Neural cell (in vitro differentiated cells): ENCODE measurements around the gene TAS1R2. TPM values are rescaled to one million over a fixed set of nuclear protein-coding genes. Genes with fewer than 3 reads are reported as not detected.
"Not testable (repeated sequence)": the region's sequence is repeated elsewhere in the genome, so short reads cannot be mapped to it uniquely, and the experiment has no call there.

Source experiments
- H2AFZ ChIP-seq: fragments of 200-600, 300-800 bp; sonication (generic), shearing (Covaris generic); 2 replicates; pipeline ENCODE4 v1.6.0; 2014; ENCODE audit warnings: low read depth, mild to moderate bottlenecking, antibody characterized with exemption, low read length, moderate library complexity
- H3F3A ChIP-seq: fragments of 200-600 bp; shearing (Covaris generic); 2 replicates; pipeline ENCODE4 v1.6.1; 2016; ENCODE audit warnings: mild to moderate bottlenecking, moderate library complexity, mixed read lengths, antibody characterized with exemption, low read length; ENCODE audit not compliant: insufficient read depth, poor library complexity, severe bottlenecking
- H3K27ac ChIP-seq: fragments of 200-600, 300-800 bp; sonication (generic), shearing (Covaris generic); 2 replicates; pipeline ENCODE4 v1.5.1; 2014; ENCODE audit warnings: mild to moderate bottlenecking, low read length, moderate library complexity
- H3K27me3 ChIP-seq: fragments of 300-800, 200-600 bp; sonication (generic), shearing (Covaris generic); 2 replicates; pipeline ENCODE4 v1.6.0; 2014; ENCODE audit warnings: mild to moderate bottlenecking, low read depth, low read length, moderate library complexity; ENCODE audit not compliant: insufficient read depth
- H3K36me3 ChIP-seq: fragments of 300-800, 200-600 bp; sonication (generic), shearing (Covaris generic); 2 replicates; pipeline ENCODE4 v1.5.1; 2014; ENCODE audit warnings: mild to moderate bottlenecking, antibody characterized with exemption, low read length, moderate library complexity; ENCODE audit not compliant: insufficient read depth
- H3K4me2 ChIP-seq: fragments of 300-800, 200-600 bp; sonication (generic), shearing (Covaris generic); 2 replicates; pipeline ENCODE4 v1.6.0; 2014; ENCODE audit warnings: mild to moderate bottlenecking, low read length
- H3K4me3 ChIP-seq: fragments of 300-800, 200-600 bp; sonication (generic), shearing (Covaris generic); 2 replicates; pipeline ENCODE4 v1.5.1; 2014; ENCODE audit warnings: mild to moderate bottlenecking, low read length, moderate library complexity
- H3K79me2 ChIP-seq: fragments of 200-600 bp; shearing (Covaris generic); replicated peaks from 2 replicates; pipeline ENCODE4 v1.6.0; 2014; ENCODE audit warnings: mild to moderate bottlenecking, low read length, moderate library complexity; ENCODE audit not compliant: insufficient read depth
- H3K9ac ChIP-seq: fragments of 300-800, 200-600 bp; sonication (generic), shearing (Covaris generic); 2 replicates; pipeline ENCODE4 v1.6.1; 2016; ENCODE audit warnings: mild to moderate bottlenecking, low read length, mixed read lengths
- H3K9me2 ChIP-seq: fragments of 200-600 bp; shearing (Covaris generic); 2 replicates; pipeline ENCODE4 v1.6.1; 2016; ENCODE audit warnings: mild to moderate bottlenecking, low read length, mixed read lengths; ENCODE audit not compliant: insufficient read depth
- H3K9me3 ChIP-seq: fragments of 200-600, 300-800 bp; sonication (generic), shearing (Covaris generic); 2 replicates; pipeline ENCODE4 v1.6.1; 2016; ENCODE audit warnings: mild to moderate bottlenecking, mixed run types, low read length, moderate library complexity, mixed read lengths
- H4K20me1 ChIP-seq: fragments of 200-600 bp; shearing (Covaris generic); 2 replicates; pipeline ENCODE4 v1.6.1; 2016; ENCODE audit warnings: mild to moderate bottlenecking, mixed run types; ENCODE audit not compliant: insufficient read depth
- EP300 ChIP-seq: fragments of 450-650 bp; conservative IDR thresholded peaks from 2 replicates; pipeline ENCODE4 v1.6.1; 2014; ENCODE audit warnings: antibody characterized with exemption, mild to moderate bottlenecking, moderate library complexity; ENCODE audit not compliant: poor library complexity, severe bottlenecking
- EZH2 ChIP-seq: fragments of 200-600, 300-800 bp; shearing (Covaris generic), sonication (generic); IDR thresholded peaks from 2 replicates; pipeline ENCODE4 v1.6.1; 2014; ENCODE audit warnings: antibody characterized with exemption, low read length, borderline replicate concordance, mild to moderate bottlenecking; ENCODE audit not compliant: insufficient read depth, poor library complexity, severe bottlenecking
- MXI1 ChIP-seq: fragments of 450-650 bp; conservative IDR thresholded peaks from 2 replicates; pipeline ENCODE4 v1.6.1; 2014; ENCODE audit warnings: antibody characterized with exemption, mild to moderate bottlenecking; ENCODE audit not compliant: poor library complexity, severe bottlenecking
- POLR2AphosphoS5 ChIP-seq: IDR thresholded peaks from 2 replicates; pipeline ENCODE4 v1.6.1; 2012
- RAD21 ChIP-seq: fragments of 450-650 bp; conservative IDR thresholded peaks from 2 replicates; pipeline ENCODE4 v1.6.1; 2014; ENCODE audit warnings: antibody characterized with exemption, mild to moderate bottlenecking, moderate library complexity
- SMC3 ChIP-seq: fragments of 450-650 bp; conservative IDR thresholded peaks from 2 replicates; pipeline ENCODE4 v1.6.1; 2014; ENCODE audit warnings: antibody characterized with exemption, mild to moderate bottlenecking, moderate library complexity; ENCODE audit not compliant: poor library complexity
- TAF1 ChIP-seq: IDR thresholded peaks from 2 replicates; pipeline ENCODE4 v1.6.1; 2012; ENCODE audit warnings: low read depth
- polyA plus RNA-seq: library from polyadenylated mRNA; depleted of rRNA; stranded (reverse); fragments of >200 nt; gene quantifications from 2 replicates; pipeline ENCODE4 v1.2.3, GENCODE V29; 2014
- TF ChIP-seq, protein P1 (sequence below): fragments of 450-650 bp; IDR thresholded peaks from 2 replicates; pipeline ENCODE4 v1.5.1; 2014; ENCODE audit warnings: antibody characterized with exemption, mild to moderate bottlenecking, moderate library complexity; ENCODE audit not compliant: poor library complexity, severe bottlenecking

Gene TAS1R2
- polyA plus RNA-seq, 1 donor from 2014 or later: not detected

- TF ChIP-seq RAD21: no peak
- TF ChIP-seq, protein P1, sequence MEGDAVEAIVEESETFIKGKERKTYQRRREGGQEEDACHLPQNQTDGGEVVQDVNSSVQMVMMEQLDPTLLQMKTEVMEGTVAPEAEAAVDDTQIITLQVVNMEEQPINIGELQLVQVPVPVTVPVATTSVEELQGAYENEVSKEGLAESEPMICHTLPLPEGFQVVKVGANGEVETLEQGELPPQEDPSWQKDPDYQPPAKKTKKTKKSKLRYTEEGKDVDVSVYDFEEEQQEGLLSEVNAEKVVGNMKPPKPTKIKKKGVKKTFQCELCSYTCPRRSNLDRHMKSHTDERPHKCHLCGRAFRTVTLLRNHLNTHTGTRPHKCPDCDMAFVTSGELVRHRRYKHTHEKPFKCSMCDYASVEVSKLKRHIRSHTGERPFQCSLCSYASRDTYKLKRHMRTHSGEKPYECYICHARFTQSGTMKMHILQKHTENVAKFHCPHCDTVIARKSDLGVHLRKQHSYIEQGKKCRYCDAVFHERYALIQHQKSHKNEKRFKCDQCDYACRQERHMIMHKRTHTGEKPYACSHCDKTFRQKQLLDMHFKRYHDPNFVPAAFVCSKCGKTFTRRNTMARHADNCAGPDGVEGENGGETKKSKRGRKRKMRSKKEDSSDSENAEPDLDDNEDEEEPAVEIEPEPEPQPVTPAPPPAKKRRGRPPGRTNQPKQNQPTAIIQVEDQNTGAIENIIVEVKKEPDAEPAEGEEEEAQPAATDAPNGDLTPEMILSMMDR: no peak
- H3F3A ChIP-seq: no peaks in the 10 kb centered on the region
- no peaks in the 10 kb centered on the region for H3K36me3 ChIP-seq
- no peaks in the 10 kb centered on the region for H3K9me3 ChIP-seq
- no peaks in the 10 kb centered on the region for H4K20me1 ChIP-seq
- no peaks in the 10 kb centered on the region for H3K9me2 ChIP-seq
- no peaks in the 10 kb centered on the region for H3K79me2 ChIP-seq
- H3K4me2 ChIP-seq: no peak overlapping the region
- no peak overlapping the region for H3K4me3 ChIP-seq
- no peaks in the 10 kb centered on the region for H3K27me3 ChIP-seq
- H3K9ac ChIP-seq: no peak overlapping the region
- no peak overlapping the region for H2AFZ ChIP-seq
- H3K27ac ChIP-seq: no peak overlapping the region
These were observed 10.2 kb downstream of the TAS1R2 start for GRCh38 chr1:18849261-18849711.

DNA sequence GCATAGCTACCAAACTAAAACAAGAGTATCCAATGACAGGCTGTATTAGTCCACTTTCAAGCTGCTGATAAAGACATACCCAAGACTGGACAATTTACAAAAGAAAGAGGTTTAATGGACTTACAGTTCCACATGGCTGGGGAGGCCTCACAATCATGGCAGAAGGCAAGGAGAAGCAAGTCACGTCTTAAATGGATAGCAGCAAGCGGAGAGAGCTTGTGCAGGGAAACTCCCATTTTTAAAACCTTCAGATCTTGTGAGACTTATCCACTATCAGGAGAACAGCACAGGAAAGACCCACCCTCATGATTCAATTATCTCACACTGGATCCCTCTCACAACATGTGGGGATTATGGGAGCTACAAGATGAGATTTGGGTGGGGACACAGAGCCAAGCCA, 11.7 kb downstream of the TAS1R2 start:
- not testable (repeated sequence) for H3K9me3 ChIP-seq, H3K36me3 ChIP-seq, H3K27ac ChIP-seq, H3K9me2 ChIP-seq, H4K20me1 ChIP-seq, H3K9ac ChIP-seq, H3K4me3 ChIP-seq, H3K79me2 ChIP-seq, H3K4me2 ChIP-seq, H3F3A ChIP-seq, H2AFZ ChIP-seq, H3K27me3 ChIP-seq

GRCh38 chr1:18840145-18840544, 19.3 kb downstream of the TAS1R2 start:
- TF ChIP-seq SMC3 (no peak), TAF1 (no peak), MXI1 (no peak), EP300 (no peak)
- TF ChIP-seq, protein P1: no peak
- Histone ChIP-seq H3K27me3 (no peaks in the 10 kb centered on the region), H3K4me2 (no peak overlapping the region), H4K20me1 (no peaks in the 10 kb centered on the region), H3K9me2 (no peaks in the 10 kb centered on the region), H3K79me2 (no peaks in the 10 kb centered on the region), H2AFZ (no peak overlapping the region), H3K4me3 (no peak overlapping the region), H3F3A (no peaks in the 10 kb centered on the region), H3K9me3 (no peaks in the 10 kb centered on the region), H3K27ac (no peak overlapping the region), H3K9ac (no peak overlapping the region), H3K36me3 (no peaks in the 10 kb centered on the region)

DNA sequence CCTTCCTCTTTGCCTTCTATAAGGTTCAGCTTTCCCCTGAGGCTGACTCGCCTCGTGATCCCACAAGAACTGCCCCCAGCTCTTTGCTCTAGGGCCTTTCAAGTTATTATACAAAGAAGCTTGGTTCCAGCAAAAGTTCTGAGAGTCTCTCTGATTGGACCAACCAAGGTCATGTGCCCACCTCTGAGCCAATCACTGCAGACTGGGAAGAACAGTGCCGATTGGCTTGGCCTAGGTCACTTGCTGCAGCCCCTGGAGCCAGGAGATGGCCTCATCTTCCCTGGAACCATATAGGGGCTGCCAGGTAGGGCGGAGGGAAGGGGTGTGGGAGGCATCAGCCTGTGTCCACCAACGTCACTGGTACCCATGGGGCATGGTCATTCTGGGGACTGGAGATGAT, 22.8 kb downstream of the TAS1R2 start:
- no peak for TF ChIP-seq RAD21
- no peak for TF ChIP-seq EZH2
- TF ChIP-seq SMC3: no peak
- TF ChIP-seq POLR2AphosphoS5: no peak
- no peak for TF ChIP-seq TAF1
- Histone ChIP-seq H3K9ac (no peak overlapping the region), H3K27ac (no peak overlapping the region), H3K9me2 (no peaks in the 10 kb centered on the region), H2AFZ (no peak overlapping the region), H3F3A (no peaks in the 10 kb centered on the region), H3K4me3 (no peak overlapping the region), H3K79me2 (no peaks in the 10 kb centered on the region), H3K36me3 (no peaks in the 10 kb centered on the region), H4K20me1 (no peaks in the 10 kb centered on the region), H3K27me3 (no peaks in the 10 kb centered on the region), H3K4me2 (no peak overlapping the region), H3K9me3 (no peaks in the 10 kb centered on the region)

GRCh38 chr1:18832319-18832718, 27.1 kb downstream of the TAS1R2 start:
- not testable (repeated sequence) for H4K20me1 ChIP-seq, H3K27ac ChIP-seq, H3K4me2 ChIP-seq, H3K9me2 ChIP-seq, H3F3A ChIP-seq, H3K9me3 ChIP-seq, H3K4me3 ChIP-seq, H3K79me2 ChIP-seq, H3K9ac ChIP-seq, H3K27me3 ChIP-seq, H3K36me3 ChIP-seq, H2AFZ ChIP-seq
